Measurements from ENCODE around the gene ATOSA.

The ATOSA gene

GRCh38 chr15:52679232-52680040 lies at the start of gene ATOSA:
Gene ATOSA (minus strand): TSS chr15:52679388. CDS start chr15:52678021, 1,367 bp downstream.
- peak; percentile 96 for DNase-seq (ENCODE audit: low spot score)

DNA sequence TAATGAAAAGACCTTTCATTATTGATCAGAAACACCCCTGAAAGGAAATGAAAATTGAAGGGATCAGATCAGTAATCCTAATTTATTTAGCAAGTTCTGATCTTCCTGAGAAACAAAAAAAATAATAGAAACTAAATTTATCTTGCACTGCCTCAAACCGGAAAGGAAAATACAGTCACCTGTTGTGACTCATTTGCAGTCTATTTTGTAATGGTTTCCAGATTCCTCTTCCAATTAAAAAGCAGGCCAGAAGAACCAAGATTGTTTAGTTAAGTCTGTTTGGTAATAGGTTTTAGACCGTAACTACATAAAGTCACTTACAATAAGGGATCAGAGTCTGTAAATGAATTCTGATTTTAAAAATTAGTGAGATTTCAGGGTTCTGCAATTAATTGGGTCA lies 49.7 kb upstream of the ATOSA start:
- DNase-seq (ENCODE audit: low spot score): peak; percentile 46

DNA sequence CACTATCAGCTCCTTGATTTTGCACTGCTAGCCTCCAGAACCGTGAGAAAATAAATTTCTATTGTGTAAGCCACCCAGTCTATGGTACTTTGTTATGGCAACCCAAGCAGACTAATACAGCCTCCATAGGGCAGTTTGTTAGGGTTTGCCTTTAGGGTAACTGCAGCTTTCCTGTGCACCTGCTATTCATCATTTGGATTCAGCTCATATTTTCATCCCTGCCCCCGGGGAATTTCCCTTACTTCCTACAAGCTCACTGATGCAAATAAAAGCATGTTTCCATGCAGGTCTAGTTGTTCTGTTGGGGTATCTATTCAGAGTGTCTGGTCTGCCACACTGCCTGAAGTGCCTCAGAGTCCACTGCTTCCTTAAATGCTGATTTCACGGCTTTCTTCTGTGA lies 48.6 kb upstream of the ATOSA start:
- DNase-seq (ENCODE audit: low spot score): no peak

DNA sequence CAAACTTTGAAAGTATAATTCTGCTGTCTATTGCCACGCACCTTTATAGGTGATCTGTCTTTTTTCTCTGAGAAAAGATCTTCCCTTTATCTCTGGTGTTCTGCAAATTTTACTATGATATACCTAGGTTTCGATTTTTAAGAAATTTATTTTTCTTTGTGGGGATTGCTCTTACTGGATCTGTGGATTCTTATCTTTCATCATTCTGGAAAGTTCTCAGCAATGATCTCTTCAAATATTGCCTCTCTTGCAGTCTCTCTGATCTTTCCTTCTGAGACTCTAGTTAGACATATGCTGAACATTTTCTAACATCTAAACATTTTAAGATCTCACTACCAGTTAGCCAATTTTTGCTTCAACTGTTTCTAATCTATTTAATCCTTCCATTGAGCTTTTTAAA lies 47.0 kb upstream of the ATOSA start:
- DNase-seq (ENCODE audit: low spot score): no peak

DNA sequence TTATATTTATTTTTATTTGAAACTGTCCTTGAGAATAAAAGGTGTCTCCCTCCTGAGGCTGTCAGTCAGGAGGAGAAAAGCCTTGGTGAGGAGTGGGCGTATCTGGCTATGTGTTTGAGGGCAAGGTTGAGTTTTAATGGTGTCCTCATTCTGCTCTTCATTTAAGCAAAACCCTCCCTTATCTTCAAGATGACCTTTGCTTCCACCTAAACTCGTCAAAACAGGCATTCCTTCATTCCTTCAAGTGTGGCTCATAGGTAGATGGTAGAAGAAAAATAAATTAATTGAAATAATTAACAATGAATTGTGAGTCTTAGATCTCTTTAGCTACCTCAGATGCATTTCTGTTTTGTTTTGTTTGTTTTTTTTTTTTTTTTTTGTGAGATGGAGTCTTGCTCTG lies 39.4 kb upstream of the ATOSA start:
- DNase-seq (ENCODE audit: low spot score): no peak

DNA sequence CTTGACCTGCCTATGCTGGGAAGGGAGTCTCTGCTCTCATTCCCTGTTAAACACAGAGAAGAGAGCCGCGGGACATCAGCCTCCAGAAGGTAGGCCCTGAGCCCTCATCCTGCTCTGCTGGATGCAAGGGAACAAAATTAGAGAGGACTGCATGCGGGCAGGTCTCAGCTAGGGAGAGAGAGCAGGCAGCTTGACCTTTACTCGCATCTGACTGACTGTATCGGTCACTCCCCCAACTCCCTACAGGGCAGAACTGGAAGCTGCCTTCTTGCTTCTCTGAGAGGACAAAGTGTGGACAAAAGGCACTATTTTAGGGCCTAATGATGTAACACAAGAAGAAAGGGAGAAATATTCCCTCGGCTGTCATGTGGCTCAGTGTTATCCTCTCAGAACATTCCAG lies 38.7 kb upstream of the ATOSA start:
- no peak for DNase-seq (ENCODE audit: low spot score)

DNA sequence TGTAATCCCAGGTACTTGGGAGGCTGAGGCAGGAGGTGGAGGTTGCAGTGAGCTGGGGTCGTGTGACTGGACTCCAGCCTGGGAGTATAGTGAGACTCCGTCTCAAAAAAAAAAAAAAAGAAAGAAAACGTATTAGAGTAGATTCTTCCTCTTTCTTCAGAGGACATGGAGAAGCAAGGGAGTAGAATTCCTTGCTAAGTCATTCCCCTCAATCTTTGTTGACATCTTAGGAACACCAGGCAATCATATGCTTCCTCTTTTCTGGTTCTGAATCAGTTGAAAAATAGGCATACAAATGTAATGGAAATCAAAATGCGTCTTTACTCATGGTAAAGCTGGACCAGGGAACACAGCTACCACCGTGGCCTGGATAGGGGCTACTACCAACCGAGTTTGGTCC lies 38.3 kb upstream of the ATOSA start:
- DNase-seq (ENCODE audit: low spot score): no peak

DNA sequence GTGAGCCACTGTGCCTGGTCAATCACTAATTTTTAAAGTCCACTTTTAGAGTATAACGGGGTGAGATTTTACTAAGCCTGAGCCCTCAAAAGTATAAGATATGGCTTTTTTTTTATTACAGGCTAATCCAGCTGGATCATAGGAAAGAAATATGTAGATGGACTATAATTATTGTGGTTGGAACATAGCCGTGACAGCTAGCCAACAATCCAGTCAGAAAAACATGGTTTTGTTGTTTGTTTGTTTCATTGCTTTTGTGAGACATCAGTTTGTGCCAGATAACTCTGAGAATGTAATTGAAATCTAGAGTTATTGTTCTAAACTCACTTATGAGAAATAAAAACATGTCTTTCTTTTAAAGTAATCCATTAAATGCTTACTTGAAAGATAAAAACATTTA lies 37.3 kb upstream of the ATOSA start:
- DNase-seq (ENCODE audit: low spot score): no peak

GRCh38 chr15:52715411-52715810 lies 36.2 kb upstream of the ATOSA start:
- DNase-seq (ENCODE audit: low spot score): no peak

- DNase-seq (ENCODE audit: low spot score): no peak
Measured at GRCh38 chr15:52714968-52715367, 35.8 kb upstream of the ATOSA start.

DNA sequence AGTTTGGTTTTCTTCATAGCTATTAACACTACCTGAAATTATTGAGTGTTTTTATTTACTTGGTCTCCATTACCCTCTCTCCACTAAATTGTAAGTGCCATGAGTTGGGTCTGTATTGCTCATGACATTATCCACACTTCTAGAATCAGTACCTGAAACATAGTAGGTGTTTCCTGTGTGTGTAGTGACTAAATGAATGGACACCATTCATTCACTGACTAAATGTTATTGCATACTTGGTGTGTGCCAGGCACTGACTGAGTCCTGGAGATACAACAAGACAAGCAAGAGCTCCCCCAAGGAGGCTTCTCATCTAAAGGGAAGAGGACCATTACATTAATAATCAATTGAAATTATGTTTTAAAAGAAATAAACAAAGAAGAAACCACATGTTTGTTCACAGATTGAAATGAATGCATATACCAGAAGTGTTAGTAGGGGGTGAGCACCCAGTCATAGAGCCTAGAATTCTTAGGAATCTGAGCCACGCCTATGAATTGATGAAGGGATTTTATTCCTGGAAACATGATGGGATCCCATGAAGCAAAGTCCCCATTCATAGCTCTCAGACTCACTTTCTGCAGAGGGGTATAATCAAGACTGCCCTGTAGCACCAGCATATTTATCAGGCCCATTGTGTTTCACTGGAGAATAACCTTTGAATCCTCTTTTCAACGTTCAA lies 31.7 kb upstream of the ATOSA start:
- DNase-seq (ENCODE audit: low spot score): no peak

GRCh38 chr15:52710050-52710707 lies 31.0 kb upstream of the ATOSA start:
- no peak for DNase-seq (ENCODE audit: low spot score)

GRCh38 chr15:52709187-52709981 lies 30.2 kb upstream of the ATOSA start:
- no peak for DNase-seq (ENCODE audit: low spot score)

DNA sequence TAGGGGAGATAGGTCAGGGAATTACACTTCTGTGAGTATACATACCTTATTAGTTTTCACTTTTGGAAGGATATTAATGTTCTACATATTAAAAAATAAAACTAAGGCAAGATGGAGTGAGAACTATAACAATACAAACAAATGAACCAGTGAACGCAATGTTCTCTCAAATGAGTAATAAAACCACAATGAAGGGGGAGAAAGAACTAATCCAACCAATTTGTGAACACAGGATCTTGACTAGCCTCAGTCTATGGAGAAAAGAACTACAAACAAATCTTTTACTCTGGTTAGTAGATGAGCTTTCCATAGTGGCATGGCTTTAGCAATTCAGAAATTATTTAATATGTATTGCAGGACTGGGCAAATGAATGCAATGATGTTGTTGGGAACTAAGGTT lies 26.9 kb upstream of the ATOSA start:
- DNase-seq (ENCODE audit: low spot score): no peak

GRCh38 chr15:52702390-52702789 lies 23.2 kb upstream of the ATOSA start:
- no peak for DNase-seq (ENCODE audit: low spot score)

GRCh38 chr15:52699457-52699856 lies 20.3 kb upstream of the ATOSA start:
- no peak for DNase-seq (ENCODE audit: low spot score)

GRCh38 chr15:52698514-52698913 lies 19.3 kb upstream of the ATOSA start:
- no peak for DNase-seq (ENCODE audit: low spot score)

GRCh38 chr15:52697051-52697450 lies 17.9 kb upstream of the ATOSA start:
- no peak for DNase-seq (ENCODE audit: low spot score)

DNA sequence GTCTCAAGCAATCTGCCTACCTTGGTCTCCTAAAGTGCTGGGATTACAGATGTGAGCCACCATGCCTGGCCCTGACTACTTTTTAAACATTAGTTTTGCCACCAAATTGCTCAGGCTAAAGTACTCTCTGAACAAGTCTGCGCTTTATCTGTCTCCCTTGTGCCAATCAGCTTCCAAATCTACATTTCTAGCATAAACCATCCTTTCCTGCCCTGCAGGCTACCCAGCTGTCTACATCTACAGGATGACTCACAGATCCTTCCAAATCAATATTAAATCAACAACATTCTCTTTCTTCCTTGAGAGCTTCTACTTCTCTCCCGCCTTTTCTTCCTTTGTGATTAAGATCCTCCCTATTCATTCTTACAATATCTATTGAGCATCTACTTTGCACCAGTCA lies 16.0 kb upstream of the ATOSA start:
- DNase-seq (ENCODE audit: low spot score): no peak

DNA sequence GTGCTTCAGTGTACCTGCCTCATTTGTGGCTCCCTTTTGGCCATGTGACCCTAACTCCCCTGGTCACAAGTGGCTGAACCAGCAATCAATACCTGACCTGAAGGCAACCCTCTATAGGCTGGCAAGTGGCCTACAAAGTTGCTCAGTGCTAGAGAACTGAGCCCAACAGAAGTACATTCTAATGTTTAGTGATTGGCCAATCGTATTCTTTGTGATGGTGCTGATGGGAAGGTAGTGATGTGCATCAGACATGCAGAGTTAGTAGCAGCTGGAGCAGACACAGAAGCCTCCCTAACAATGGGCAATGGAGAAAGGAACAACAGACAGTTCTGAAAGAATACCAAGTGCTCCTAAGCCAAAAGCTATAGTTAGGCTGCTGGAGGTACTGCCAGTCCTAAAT lies 10.4 kb upstream of the ATOSA start:
- DNase-seq (ENCODE audit: low spot score): no peak

DNA sequence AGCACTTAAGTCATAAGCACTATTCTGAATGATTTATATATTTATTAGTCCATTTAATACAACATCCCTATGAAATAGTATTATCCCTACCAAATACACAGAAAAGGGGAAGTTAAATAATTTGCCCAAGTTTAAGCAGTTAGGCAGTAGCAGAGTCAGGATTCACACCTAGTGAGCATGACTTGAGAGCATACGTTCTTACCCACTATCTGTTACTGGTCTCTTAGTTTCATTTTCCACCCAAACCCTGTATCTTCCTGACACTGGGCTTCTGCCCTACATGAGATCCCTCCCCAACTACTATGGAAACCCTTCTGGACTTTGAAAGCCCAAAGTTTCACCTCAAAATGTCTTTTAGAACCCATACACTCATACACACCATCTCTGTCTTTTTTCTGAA lies 4.4 kb upstream of the ATOSA start:
- no peak for DNase-seq (ENCODE audit: low spot score)

- no peak for DNase-seq (ENCODE audit: low spot score)
Measured at GRCh38 chr15:52682781-52683180, 3.6 kb upstream of the ATOSA start.

All from AG20443 (cell line).